DMS 273 (cell line): ENCODE data around the gene KLHL10.

Source experiments
- DNase-seq: peaks from one replicate; lab custom pipeline; 2025; ENCODE audit not compliant: unreplicated experiment; lab: John Stamatoyannopoulos, UW

The KLHL10 gene

GRCh38 chr17:41892021-41892376 is 54.4 kb downstream of the KLHL10 start:
- DNase-seq = no peak

DNA sequence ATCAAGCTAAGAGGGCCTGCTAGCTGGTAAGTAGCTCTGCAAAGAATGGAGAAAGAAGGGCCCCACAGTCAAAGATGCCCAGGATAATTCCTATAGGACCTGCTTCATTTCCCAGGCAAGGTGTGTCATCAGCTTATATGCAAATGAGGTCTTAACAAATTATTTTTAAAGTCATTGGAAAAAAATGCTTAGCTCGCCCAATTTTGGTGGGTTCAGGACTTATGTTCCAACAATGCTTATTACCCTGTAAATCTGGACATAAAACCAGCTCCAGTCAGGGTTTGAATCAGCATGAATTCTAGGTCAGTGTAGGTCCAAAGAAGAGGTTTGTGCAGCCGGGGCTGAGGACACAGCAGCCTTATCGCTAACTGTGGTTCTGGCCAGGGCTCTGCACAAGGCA is 55.8 kb downstream of the KLHL10 start:
- no peak for DNase-seq

- no peak for DNase-seq
These were observed 57.2 kb downstream of the KLHL10 start for GRCh38 chr17:41894791-41895331.

DNA sequence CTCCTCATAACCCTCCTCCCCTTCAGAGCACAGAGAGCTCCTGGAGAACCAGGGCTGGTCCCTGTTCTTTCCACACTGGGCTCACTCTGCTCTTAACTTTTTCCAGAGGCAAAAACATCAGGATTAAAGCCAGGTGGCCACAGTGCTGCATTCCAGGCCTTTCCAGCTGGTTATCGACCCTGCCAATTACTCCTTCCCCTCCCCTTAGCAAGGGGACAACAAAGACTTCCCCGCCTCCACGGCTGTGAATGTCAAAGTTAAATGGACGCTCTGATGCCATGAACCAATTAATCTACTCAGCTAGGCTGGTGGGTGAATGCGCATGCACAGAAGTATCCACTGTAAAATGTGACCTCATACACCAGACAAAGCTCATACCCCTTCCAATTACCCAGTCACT is 58.0 kb downstream of the KLHL10 start:
- no peak for DNase-seq

GRCh38 chr17:41896726-41897125 is 59.1 kb downstream of the KLHL10 start:
- no peak for DNase-seq
